ENCODE measurements around the gene ALK. TPM values are rescaled to one million over a fixed set of nuclear protein-coding genes. Genes with fewer than 3 reads are reported as not detected.
"Not testable (repeated sequence)": the region's sequence is repeated elsewhere in the genome, so short reads cannot be mapped to it uniquely, and the experiment has no call there.

The ALK gene
- total RNA-seq, 1 donor from 2014 or later: 2.0 TPM

- FAIRE-seq (no peak), DNase-seq (ENCODE audit: low spot score in 2 of 2) (no peak)
Measured at GRCh38 chr2:29247336-29247914, 674.0 kb downstream of the ALK start.

DNA sequence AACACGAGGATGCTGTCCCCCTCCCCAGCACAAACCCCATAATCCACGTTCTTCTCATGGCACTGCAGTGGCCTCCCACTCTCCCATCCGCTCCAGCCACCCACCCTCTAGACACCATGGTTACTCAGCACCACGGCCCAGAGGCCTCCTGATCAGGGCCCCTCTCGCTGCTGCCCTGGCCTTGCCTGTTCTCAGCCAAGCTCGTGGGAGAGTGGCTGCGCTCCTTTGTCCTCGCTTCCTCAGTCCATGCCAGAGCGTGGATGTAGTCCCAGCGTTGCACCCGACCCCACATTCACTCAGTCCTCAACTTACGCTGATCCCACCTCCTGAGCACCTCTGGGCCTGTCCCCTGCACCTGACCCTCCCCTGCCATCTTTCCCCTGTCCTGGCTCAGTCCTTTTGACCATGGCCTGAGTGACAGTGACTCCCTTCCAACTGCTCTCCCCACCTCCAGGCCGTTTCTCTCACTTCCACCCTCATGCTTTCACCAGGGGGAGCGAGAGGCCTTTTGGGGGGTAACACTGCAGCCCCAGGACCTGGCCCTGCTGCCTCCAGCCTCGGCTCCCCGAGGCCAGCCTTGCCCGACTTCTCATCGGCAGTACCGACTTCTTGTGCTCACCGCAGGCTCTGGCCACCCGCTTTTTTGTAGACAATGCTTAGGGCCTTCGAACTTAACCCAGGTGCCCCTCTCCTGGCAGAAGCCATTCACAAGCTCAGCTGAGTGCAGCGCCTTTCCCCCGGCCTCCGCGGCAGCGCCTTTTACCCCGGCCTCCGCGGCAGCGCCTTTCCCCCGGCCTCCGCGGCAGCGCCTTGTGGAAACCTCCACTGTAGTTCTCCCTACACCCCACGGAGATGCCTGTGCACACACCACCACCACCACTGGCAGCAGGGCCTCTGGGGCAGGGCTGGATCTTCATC, 674.7 kb downstream of the ALK start:
- no peak for FAIRE-seq

GRCh38 chr2:29245742-29246382, 675.5 kb downstream of the ALK start:
- no peak for FAIRE-seq
- DNase-seq (ENCODE audit: low spot score in 2 of 2): no peak

More for the DNA sequence above, 674.7 kb downstream of the ALK start:
- DNase-seq (ENCODE audit: low spot score in 2 of 2): no peak

DNA sequence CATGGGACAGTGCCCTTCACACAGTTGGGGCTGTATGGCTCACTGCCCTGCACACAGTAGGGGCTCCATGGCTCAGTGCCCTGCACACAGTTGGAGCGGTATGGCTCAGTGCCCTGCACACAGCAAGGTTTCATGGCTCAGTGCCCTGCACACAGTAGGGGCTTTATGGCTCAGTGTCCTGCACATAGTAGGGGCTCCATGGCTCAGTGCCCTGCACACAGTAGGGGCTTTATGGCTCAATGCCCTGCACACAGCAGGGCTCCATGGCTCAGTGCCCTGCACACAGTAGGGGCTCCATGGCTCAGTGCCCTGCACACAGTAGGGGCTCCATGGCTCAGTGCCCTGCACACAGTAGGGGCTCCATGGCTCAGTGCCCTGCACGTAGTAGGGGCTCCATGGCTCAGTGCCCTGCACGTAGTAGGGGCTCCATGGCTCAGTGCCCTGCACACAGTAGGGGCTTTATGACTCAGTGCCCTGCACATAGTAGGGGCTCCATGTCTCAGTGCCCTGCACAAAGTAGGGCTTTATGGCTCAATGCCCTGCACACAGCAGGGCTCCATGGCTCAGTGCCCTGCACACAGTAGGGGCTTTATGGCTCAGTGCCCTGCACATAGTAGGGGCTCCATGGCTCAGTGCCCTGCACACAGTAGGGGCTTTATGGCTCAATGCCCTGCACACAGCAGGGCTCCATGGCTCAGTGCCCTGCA, 676.2 kb downstream of the ALK start:
- not testable (repeated sequence) for FAIRE-seq; DNase-seq (ENCODE audit: low spot score in 2 of 2)

DNA sequence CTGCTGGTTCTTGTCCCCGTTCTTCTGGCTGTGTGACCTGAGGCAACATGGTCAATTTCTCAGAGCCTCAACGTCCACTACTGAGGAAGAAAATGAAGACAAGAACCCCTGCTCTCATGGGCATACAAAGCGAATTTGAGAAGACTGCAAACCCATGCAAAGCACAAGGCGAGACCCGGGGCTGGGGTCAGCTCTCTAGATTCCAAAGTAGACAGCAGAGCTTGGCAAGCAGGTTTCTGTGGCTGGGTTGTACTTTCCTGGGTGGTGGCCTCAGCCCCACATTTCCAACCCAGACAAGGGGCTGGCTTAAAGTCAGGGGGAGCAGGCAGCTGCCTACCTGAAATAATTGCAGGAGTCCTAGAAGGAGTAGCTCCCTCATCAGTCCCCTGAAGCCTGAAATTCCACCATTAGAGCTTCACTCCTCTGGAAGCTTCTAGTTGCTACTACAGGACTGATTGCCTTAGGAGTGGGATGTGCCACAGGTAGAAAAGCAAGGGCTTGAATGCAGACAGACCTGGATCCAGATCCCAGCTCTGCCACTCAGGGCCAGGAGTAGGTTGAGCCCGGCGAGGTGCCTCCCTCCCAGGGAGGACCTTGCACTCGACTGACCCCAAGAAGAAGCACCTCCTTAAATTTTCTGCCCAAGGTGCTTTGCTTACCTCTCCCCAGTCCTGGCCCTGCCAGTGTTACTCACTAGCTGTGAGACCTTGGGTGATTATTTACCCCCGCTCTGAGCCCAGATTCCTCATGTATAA, 678.6 kb downstream of the ALK start:
- DNase-seq (ENCODE audit: low spot score in 2 of 2): no peak
- FAIRE-seq: no peak

- DNase-seq (ENCODE audit: low spot score in 2 of 2) (no peak), FAIRE-seq (no peak)
Measured at GRCh38 chr2:29241955-29242565, 679.3 kb downstream of the ALK start.

DNA sequence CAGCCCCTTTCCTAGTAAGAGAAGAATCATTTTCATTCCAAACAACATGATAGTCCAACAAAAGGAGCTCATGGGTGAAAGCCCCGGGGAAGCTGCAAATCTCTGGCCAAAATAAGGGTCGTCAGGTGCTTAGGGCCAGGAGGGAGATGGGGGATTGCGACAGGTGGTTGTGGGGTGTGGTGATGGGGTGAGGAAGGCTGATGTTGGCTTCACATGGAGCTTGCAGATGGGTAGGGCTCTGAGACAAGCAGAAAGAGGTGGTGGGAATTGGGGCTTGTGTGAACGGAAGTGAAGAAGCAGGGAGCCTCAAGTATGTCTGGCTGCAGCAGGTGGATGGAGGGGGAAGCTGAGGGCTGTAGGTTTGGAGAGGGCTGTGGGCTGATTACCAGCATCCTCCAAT, 680.0 kb downstream of the ALK start:
- DNase-seq (ENCODE audit: low spot score in 2 of 2): no peak
- no peak for FAIRE-seq

DNA sequence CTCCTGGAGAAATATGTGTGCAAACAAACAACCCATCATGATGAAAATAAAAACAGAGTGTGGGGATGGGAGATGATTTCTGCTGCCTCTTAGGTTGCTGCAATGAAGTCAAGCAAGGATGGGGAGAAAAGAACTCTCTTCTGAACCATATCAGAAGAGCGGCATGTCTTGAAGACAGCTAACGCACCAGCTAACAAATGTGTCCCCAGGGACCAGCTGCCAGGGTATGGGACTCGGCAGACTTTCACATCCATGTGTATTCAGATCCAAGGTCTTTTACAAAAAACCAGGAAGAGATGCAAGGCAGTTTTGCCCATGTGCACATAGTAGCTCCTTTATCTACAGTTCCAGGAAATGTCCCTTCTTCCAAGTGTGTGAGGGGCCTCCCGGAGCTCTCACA, 680.8 kb downstream of the ALK start:
- FAIRE-seq (no peak), DNase-seq (ENCODE audit: low spot score in 2 of 2) (no peak)

GRCh38 chr2:29239209-29239960, 682.0 kb downstream of the ALK start:
- FAIRE-seq: no peak
- no peak for DNase-seq (ENCODE audit: low spot score in 2 of 2)

DNA sequence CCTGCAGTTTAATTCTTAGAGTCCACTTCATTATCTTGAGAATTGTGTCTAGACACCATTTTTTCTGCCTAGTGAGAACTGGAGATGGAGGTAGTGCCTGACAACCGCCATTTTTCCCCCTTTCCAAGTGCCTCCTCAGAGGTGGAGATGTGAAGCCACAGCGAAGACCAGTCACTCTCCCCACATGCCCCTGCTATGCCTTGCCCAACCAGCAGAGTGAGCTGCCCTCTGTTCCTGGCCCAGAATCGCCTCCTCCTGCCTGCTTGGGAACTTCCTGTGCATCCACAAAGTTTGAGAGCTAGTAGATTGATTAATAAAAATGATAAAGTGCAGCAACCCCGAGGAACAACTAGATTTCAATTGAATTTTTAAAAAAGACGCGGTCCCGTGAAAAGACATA, 682.9 kb downstream of the ALK start:
- DNase-seq (ENCODE audit: low spot score in 2 of 2) (no peak), FAIRE-seq (no peak)

- DNase-seq (ENCODE audit: low spot score in 2 of 2) (no peak), FAIRE-seq (no peak)
Measured at GRCh38 chr2:29236074-29236473, 685.3 kb downstream of the ALK start.

- FAIRE-seq (no peak), DNase-seq (ENCODE audit: low spot score in 2 of 2) (no peak)
Measured at GRCh38 chr2:29235411-29235810, 686.0 kb downstream of the ALK start.

- FAIRE-seq (no peak), DNase-seq (ENCODE audit: low spot score in 2 of 2) (no peak)
Measured at GRCh38 chr2:29233428-29233827, 688.0 kb downstream of the ALK start.

DNA sequence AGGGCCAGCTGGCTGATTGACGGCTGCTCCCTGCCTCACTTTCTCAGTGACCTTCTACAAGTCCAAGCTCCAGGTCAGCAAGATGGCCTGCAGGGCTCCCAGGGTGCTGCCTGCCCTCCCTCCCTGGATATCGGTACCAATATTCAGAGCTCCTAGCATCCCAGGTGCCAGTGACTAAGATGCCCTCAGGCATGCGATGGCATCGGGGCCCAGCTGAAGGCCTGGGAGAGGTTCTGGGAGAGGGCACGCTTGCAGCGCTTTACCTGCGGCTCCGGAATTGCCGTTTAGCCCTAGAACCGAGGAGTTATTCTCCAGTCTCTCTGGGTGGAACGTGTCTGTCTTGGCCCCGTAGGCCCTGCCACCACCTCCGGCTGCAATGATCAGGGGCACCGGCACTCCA, 689.3 kb downstream of the ALK start:
- FAIRE-seq: no peak
- no peak for DNase-seq (ENCODE audit: low spot score in 2 of 2)

DNA sequence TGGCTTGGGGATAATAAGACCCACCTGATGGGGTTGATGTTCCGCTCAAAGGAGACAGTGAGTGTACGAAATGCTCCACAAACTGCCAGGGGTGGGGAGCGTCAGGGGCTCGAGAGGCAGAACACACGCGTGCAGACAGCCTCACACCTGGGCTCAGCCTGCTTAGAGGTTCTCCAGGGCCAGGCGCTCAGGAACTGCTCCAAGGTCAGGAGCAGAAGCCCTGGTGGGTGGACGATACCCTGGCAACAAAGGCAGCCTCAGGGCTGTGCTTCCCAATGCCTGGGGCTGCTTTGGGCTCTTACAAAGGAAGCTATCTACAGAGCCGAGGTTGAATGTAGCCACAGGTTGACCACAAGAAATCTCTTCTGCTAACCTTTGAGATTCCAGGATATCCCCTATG, 691.7 kb downstream of the ALK start:
- FAIRE-seq (no peak), DNase-seq (ENCODE audit: low spot score in 2 of 2) (no peak)

DNA sequence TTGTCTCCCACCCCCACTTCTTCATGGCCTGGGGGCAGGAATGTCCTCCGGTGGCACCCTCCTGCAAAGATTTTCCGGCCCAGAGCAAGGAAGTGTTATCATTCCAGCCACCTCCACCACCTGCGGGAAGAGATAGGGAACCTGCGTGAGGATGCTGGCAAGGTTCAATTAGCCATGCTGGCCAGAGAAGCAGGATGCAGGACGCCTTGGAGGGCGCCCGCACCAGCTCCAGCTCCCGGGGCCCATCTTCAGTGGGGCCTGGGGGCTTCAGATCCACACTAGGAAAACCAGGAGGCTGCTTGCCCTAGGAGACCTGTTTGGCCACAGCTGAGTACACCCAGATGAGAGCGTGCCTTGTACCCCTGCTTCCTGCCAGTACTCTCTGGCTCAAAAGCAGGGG, 692.4 kb downstream of the ALK start:
- no peak for DNase-seq (ENCODE audit: low spot score in 2 of 2)
- no peak for FAIRE-seq

GRCh38 chr2:29227935-29228675, 693.3 kb downstream of the ALK start:
- FAIRE-seq: no peak
- no peak for DNase-seq (ENCODE audit: low spot score in 2 of 2)

DNA sequence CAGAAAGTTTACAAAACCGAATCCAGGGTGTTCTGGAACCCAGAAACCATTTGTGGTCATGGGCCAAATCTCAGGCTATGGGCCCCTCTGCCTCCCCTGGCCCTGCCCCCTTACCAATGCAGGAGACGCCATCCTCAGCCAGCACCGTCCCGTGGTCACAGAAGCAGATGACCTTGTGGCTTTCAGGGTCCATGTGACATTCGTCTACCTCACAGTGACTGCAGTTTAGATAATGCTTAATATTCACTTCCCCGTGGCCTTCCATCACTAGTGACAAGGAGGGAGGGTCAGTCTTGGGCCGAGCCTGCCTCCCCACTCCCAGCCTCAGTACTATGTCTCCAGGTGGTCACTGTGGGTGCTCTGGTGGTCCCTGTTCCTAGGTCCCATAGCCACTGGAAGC, 694.6 kb downstream of the ALK start:
- FAIRE-seq (no peak), DNase-seq (ENCODE audit: low spot score in 2 of 2) (no peak)
